Measurements from ENCODE around the gene ZBED2.

GRCh38 chr3:111607240-111607920, 12.2 kb upstream of the ZBED2 start:
- TF ChIP-seq CTCF (conservative IDR thresholded peaks at IDR 0.05) (no peak), ZFX (IDR thresholded peaks at IDR 0.05) (no peak)
